Measurements from ENCODE around the gene SLC38A8.

DNA sequence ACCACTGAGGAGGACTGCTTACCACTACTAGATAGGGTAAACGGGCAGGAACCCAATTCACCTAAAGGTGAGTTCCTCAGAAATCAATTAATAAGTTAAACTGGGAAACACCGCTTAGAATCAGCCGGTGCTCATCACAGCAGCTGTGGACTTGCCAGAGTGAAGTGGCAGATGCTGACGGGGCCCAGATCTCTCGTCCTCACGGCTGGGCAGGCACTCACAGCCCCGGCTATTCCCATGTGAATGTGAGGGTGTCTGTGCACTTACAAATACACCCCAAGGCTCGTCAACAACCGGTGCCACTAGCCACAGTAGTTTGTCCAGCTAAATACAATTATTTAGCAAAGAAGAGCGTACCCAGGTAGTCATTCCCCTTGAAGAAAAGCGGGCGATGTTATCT lies 44.4 kb upstream of the SLC38A8 start:
- no peak for TF ChIP-seq CTCF (IDR thresholded peaks at IDR 0.05)
- TF ChIP-seq EZH2 (IDR thresholded peaks at IDR 0.05; ENCODE audit: borderline replicate concordance, insufficient read depth, low read depth, low read length, poor library complexity, severe bottlenecking) = no peak
